ENCODE results near the gene NFIA.

DNA sequence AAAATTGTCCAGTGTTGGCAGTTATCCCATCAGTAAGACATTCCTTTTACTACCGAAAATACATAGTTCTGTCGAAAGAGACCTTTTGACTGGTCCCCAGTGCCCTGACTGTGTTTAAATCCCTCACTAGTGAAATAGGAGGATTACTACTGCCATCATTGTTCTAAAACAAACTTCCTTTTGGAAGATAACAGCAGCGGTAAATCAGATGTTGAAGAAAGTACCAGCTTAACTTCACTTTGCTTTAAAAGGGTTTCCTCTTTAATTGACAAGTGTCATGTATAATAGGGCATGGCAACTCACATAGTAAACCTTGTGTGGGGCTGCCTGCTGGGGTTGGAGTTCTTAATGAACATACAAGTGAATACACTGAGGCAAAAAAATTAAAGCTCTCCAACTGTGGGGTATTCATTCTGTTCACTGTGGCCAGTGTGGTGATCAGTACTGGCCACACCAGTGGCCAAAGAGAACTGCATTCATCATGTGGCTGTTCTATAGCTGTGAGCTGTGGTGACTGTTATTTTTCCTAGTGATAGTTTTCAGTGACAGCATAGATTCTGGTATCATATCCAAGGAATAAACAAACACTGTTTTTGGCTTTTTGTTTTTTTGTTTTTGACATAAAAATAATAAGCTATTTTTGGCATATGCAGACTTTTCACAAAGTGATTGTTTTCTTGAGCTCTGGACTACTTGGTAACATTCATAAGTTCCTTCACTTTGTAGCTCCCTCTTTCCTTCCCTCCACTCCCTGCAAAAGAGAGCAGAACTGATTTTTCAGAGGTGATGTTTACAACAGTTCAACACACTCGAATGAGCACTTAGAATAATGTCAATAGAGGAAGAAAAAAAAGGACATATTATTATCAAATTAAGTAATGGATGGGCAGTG, 74.5 kb downstream of the NFIA start:
- TF ChIP-seq, protein P1, sequence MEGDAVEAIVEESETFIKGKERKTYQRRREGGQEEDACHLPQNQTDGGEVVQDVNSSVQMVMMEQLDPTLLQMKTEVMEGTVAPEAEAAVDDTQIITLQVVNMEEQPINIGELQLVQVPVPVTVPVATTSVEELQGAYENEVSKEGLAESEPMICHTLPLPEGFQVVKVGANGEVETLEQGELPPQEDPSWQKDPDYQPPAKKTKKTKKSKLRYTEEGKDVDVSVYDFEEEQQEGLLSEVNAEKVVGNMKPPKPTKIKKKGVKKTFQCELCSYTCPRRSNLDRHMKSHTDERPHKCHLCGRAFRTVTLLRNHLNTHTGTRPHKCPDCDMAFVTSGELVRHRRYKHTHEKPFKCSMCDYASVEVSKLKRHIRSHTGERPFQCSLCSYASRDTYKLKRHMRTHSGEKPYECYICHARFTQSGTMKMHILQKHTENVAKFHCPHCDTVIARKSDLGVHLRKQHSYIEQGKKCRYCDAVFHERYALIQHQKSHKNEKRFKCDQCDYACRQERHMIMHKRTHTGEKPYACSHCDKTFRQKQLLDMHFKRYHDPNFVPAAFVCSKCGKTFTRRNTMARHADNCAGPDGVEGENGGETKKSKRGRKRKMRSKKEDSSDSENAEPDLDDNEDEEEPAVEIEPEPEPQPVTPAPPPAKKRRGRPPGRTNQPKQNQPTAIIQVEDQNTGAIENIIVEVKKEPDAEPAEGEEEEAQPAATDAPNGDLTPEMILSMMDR (IDR thresholded peaks at IDR 0.05) = no peak
- TF ChIP-seq SIN3A (IDR thresholded peaks at IDR 0.05; ENCODE audit: borderline replicate concordance, insufficient read depth, low read depth, low read length) = no peak
- TF ChIP-seq TCF7L2 (IDR thresholded peaks at IDR 0.05; ENCODE audit: low read depth, low read length) = no peak

All from Panc1 (cell line).